HG03558 (cell line): ENCODE data around the gene ATP8B3.

Experiments
- ATAC-seq: cut with Tn5 transposase; IDR thresholded peaks from one replicate; pipeline ENCODE4 v1.9.1; 2021; ENCODE audit warnings: moderate number of reproducible peaks; ENCODE audit not compliant: unreplicated experiment; ENCODE audit errors: extremely low read depth

The ATP8B3 gene

GRCh38 chr19:1758959-1759903 lies 52.8 kb downstream of the ATP8B3 start:
- ATAC-seq, result no peak

- ATAC-seq, result no peak
Measured at GRCh38 chr19:1758231-1758577, 53.9 kb downstream of the ATP8B3 start.

- no peak for ATAC-seq
Measured at GRCh38 chr19:1757468-1758230, 54.4 kb downstream of the ATP8B3 start.

- no peak for ATAC-seq
Measured at GRCh38 chr19:1756705-1757465, 55.2 kb downstream of the ATP8B3 start.

- ATAC-seq, result no peak
Measured at GRCh38 chr19:1756264-1756663, 55.8 kb downstream of the ATP8B3 start.

GRCh38 chr19:1755467-1756171 lies 56.5 kb downstream of the ATP8B3 start:
- ATAC-seq, result no peak

- ATAC-seq, result no peak
Measured at GRCh38 chr19:1754636-1755466, 57.2 kb downstream of the ATP8B3 start.

GRCh38 chr19:1754018-1754635 lies 57.9 kb downstream of the ATP8B3 start:
- no peak for ATAC-seq

GRCh38 chr19:1752757-1753728 lies 59.0 kb downstream of the ATP8B3 start, which contains the start of gene ONECUT3:
ONECUT3 (plus strand) TSS chr19:1753506; CDS start chr19:1753663, 157 bp downstream.
- no peak for ATAC-seq

- ATAC-seq, result no peak
Measured at GRCh38 chr19:1752009-1752756, 59.9 kb downstream of the ATP8B3 start.

GRCh38 chr19:1751367-1752008 lies 60.6 kb downstream of the ATP8B3 start:
- ATAC-seq, result no peak

GRCh38 chr19:1750343-1751021 lies 61.6 kb downstream of the ATP8B3 start:
- ATAC-seq, result no peak

- no peak for ATAC-seq
Measured at GRCh38 chr19:1749373-1750342, 62.4 kb downstream of the ATP8B3 start.

- no peak for ATAC-seq
Measured at GRCh38 chr19:1748873-1749341, 63.2 kb downstream of the ATP8B3 start.
